IMR-90 (cell line): ENCODE data around the gene KRT76. TPM values are rescaled to one million over a fixed set of nuclear protein-coding genes. Genes with fewer than 3 reads are reported as not detected.

Experiments used
- ATAC-seq: fragments of 200-7000 bp; cut with Tn5 transposase; 2 replicates; pipeline ENCODE4 v1.9.1; 2020; ENCODE audit warnings: low read depth, mild to moderate bottlenecking, moderate library complexity
- BruUV-seq: library from RNA; stranded (reverse); fragments of 400-500 nt; replicated peaks from 2 replicates; lab custom pipeline; 2021; lab: Mats Ljungman, UMichigan
- CTCF ChIA-PET: fragments of 300-600 bp; formaldehyde crosslinking; extraction: SDS; loops from one replicate; lab custom pipeline; 2021; ENCODE audit warnings: antibody characterized with exemption; lab: Yijun Ruan, JAX
- POLR2A ChIA-PET: fragments of 300-600 bp; sonication (Branson Sonifier 250); formaldehyde crosslinking; loops from one replicate; lab custom pipeline; 2022; ENCODE audit warnings: antibody characterized with exemption; ENCODE audit not compliant: unreplicated experiment; lab: Charles Lee
- DNase-seq: peaks from one replicate; pipeline ENCODE4 v3.0.0; 2013
- H2AFZ ChIP-seq: replicated peaks from 2 replicates; pipeline ENCODE3; 2013; ENCODE audit warnings: low read length, mild to moderate bottlenecking; ENCODE audit not compliant: poor library complexity
- H2AK5ac ChIP-seq: 2 replicates; pipeline ENCODE4 v1.6.1; 2013; ENCODE audit warnings: low read depth, low read length, inconsistent platforms
- H2AK9ac ChIP-seq: replicated peaks from 2 replicates; pipeline ENCODE3; 2013; ENCODE audit warnings: mild to moderate bottlenecking, low read depth, low read length, moderate library complexity; ENCODE audit not compliant: poor library complexity
- H2BK120ac ChIP-seq: 2 replicates; pipeline ENCODE4 v1.6.1; 2013; ENCODE audit warnings: low read depth, low read length, inconsistent platforms
- H2BK15ac ChIP-seq: 3 replicates; pipeline ENCODE4 v1.6.1; 2013; ENCODE audit warnings: low read depth, low read length, inconsistent platforms
- H2BK20ac ChIP-seq: 2 replicates; pipeline ENCODE4 v1.6.1; 2013; ENCODE audit warnings: low read depth, mild to moderate bottlenecking, inconsistent platforms, low read length, moderate library complexity
- H2BK5ac ChIP-seq: 2 replicates; pipeline ENCODE4 v1.6.1; 2013; ENCODE audit warnings: mild to moderate bottlenecking, low read depth, low read length, inconsistent platforms; ENCODE audit not compliant: poor library complexity, severe bottlenecking
- H3K14ac ChIP-seq: replicated peaks from 2 replicates; pipeline ENCODE4 v1.6.1; 2013; ENCODE audit warnings: low read depth, low read length, inconsistent platforms
- H3K18ac ChIP-seq: 2 replicates; pipeline ENCODE4 v1.6.1; 2013; ENCODE audit warnings: low read depth, low read length, control low read depth
- H3K23ac ChIP-seq: 2 replicates; pipeline ENCODE4 v1.6.1; 2013; ENCODE audit warnings: low read depth, low read length, inconsistent platforms
- H3K27ac ChIP-seq: 2 replicates; pipeline ENCODE4 v1.5.1; 2013; ENCODE audit warnings: mild to moderate bottlenecking, control low read depth, low read length; ENCODE audit not compliant: insufficient read depth
- H3K27me3 ChIP-seq: 2 replicates; pipeline ENCODE4 v1.6.1; 2013; ENCODE audit warnings: low read length; ENCODE audit not compliant: control insufficient read depth, insufficient read depth
- H3K36me3 ChIP-seq: 2 replicates; pipeline ENCODE4 v1.6.1; 2013; ENCODE audit warnings: low read length, mixed read lengths; ENCODE audit not compliant: control insufficient read depth, insufficient read depth
- H3K4ac ChIP-seq: 2 replicates; pipeline ENCODE4 v1.6.1; 2013; ENCODE audit warnings: low read depth, low read length, inconsistent platforms
- H3K4me1 ChIP-seq: 2 replicates; pipeline ENCODE4 v1.6.1; 2013; ENCODE audit warnings: low read length, mixed read lengths; ENCODE audit not compliant: control insufficient read depth, insufficient read depth
- H3K4me2 ChIP-seq: 2 replicates; pipeline ENCODE4 v1.6.1; 2013; ENCODE audit warnings: low read depth, mild to moderate bottlenecking, control low read depth, low read length, moderate library complexity
- H3K4me3 ChIP-seq: 2 replicates; pipeline ENCODE4 v1.5.1; 2013; ENCODE audit warnings: low read depth, mild to moderate bottlenecking, control low read depth, low read length, moderate library complexity; ENCODE audit not compliant: insufficient read depth
- H3K56ac ChIP-seq: 2 replicates; pipeline ENCODE4 v1.6.1; 2013; ENCODE audit warnings: low read length, inconsistent platforms; ENCODE audit not compliant: insufficient read depth; ENCODE audit errors: extremely low read depth
- H3K79me1 ChIP-seq, 2 experiments: 2 replicates each; pipeline ENCODE4 v1.6.1; 2013; ENCODE audit warnings: low read length in 2 of 2, inconsistent platforms in 1 of 2, low read depth in 1 of 2
- H3K9ac ChIP-seq: 2 replicates; pipeline ENCODE4 v1.6.1; 2013; ENCODE audit warnings: low read depth, low read length, control low read depth
- H3K9me1 ChIP-seq: 2 replicates; pipeline ENCODE4 v1.6.1; 2013; ENCODE audit warnings: low read length, inconsistent platforms; ENCODE audit not compliant: insufficient read depth
- H3K9me3 ChIP-seq: 2 replicates; pipeline ENCODE4 v1.6.1; 2013; ENCODE audit warnings: low read length; ENCODE audit not compliant: control insufficient read depth, insufficient read depth
- H4K20me1 ChIP-seq: 2 replicates; pipeline ENCODE4 v1.6.1; 2013; ENCODE audit warnings: low read length, inconsistent platforms; ENCODE audit not compliant: insufficient read depth
- H4K5ac ChIP-seq: 2 replicates; pipeline ENCODE4 v1.6.1; 2013; ENCODE audit warnings: mild to moderate bottlenecking, low read depth, low read length, control low read depth
- H4K8ac ChIP-seq, 2 experiments: 2 replicates each; pipeline ENCODE4 v1.6.1; 2013; ENCODE audit warnings: low read depth in 2 of 2, low read length in 2 of 2, control low read depth in 1 of 2, inconsistent platforms in 1 of 2
- H4K91ac ChIP-seq: 2 replicates; pipeline ENCODE4 v1.6.1; 2013; ENCODE audit warnings: low read depth, low read length, inconsistent platforms; ENCODE audit not compliant: insufficient read depth
- BHLHE40 ChIP-seq: fragments of 150-350 bp; IDR thresholded peaks from 2 replicates; pipeline ENCODE4 v1.6.1; 2016; ENCODE audit warnings: mild to moderate bottlenecking, low read depth, low read length
- CEBPB ChIP-seq: IDR thresholded peaks from 2 replicates; pipeline ENCODE4 v1.6.1; 2012; ENCODE audit warnings: low read depth, low read length, improper control_type of control experiment
- FOS ChIP-seq: fragments of 150-350 bp; IDR thresholded peaks from 2 replicates; pipeline ENCODE4 v1.6.1; 2016; ENCODE audit warnings: low read depth, low read length
- MAFK ChIP-seq: IDR thresholded peaks from 2 replicates; pipeline ENCODE4 v1.6.1; 2012; ENCODE audit warnings: low read depth, low read length, improper control_type of control experiment
- MXI1 ChIP-seq: IDR thresholded peaks from 2 replicates; pipeline ENCODE4 v1.6.1; 2012; ENCODE audit warnings: low read depth, mild to moderate bottlenecking, low read length, moderate library complexity, borderline replicate concordance
- POLR2A ChIP-seq: IDR thresholded peaks from 2 replicates; pipeline ENCODE4 v1.6.1; 2012; ENCODE audit warnings: mild to moderate bottlenecking, low read depth, low read length
- RCOR1 ChIP-seq: IDR thresholded peaks from 2 replicates; pipeline ENCODE4 v1.6.1; 2012; ENCODE audit warnings: mild to moderate bottlenecking, low read length, improper control_type of control experiment; ENCODE audit not compliant: insufficient replicate concordance
- RFX5 ChIP-seq: IDR thresholded peaks from 2 replicates; pipeline ENCODE4 v1.8.0; 2012; ENCODE audit warnings: low read depth, mild to moderate bottlenecking, low read length, moderate library complexity
- WGBS, 2 experiments: methylation state at CpG; one replicate each; pipeline versions ENCODE4 v1.1.5 to v1.1.7; 2013; ENCODE audit warnings: missing lambda C conversion rate in 2 of 2; ENCODE audit not compliant: insufficient read length in 1 of 2; ENCODE audit errors: extremely low coverage in 2 of 2; 5-methylcytosine and 5-hydroxymethylcytosine counted together
- dilution Hi-C: fragments of 300-500 bp; cut with HindIII; formaldehyde crosslinking; loops from one replicate; pipeline ENCODE4 v1.14.3; 2018; ENCODE audit warnings: low sequenced_read_pairs; ENCODE audit not compliant: unreplicated experiment
- in situ Hi-C: fragments of 300-500 bp; cut with MboI; formaldehyde crosslinking; loops from 3 replicates; pipeline ENCODE4 v1.14.3; 2019; ENCODE audit warnings: low sequenced_read_pairs, inconsistent platforms, mixed read lengths
- intact Hi-C: fragments of 100-400 bp; cut with micrococcal nuclease; formaldehyde crosslinking; loops from 2 replicates; pipeline ENCODE4 v1.10.0; 2022
- polyA plus RNA-seq, 3 experiments: library from polyadenylated mRNA; depleted of rRNA; stranded (reverse); fragments of >200 nt; gene quantifications; 2 replicates each; pipeline ENCODE4 v1.2.3, GENCODE V29; 2012; ENCODE audit warnings: low replicate concordance in 1 of 3
- total RNA-seq: library from RNA; depleted of rRNA; stranded (reverse); fragments of >200 nt; gene quantifications from 2 replicates; pipeline ENCODE4 v1.2.3, GENCODE V29; 2012
- TF ChIP-seq, protein P1 (sequence below): fragments of 150-350 bp; IDR thresholded peaks from 2 replicates; pipeline ENCODE4 v1.6.1; 2016; ENCODE audit warnings: low read depth, mild to moderate bottlenecking, low read length, moderate library complexity, borderline replicate concordance
- TF ChIP-seq, protein P2 (sequence below): conservative IDR thresholded peaks from 2 replicates; pipeline ENCODE4 v1.5.1; 2012; ENCODE audit warnings: mild to moderate bottlenecking, low read depth, low read length, improper control_type of control experiment

Gene KRT76
- total and polyA plus RNA-seq, 2 of the 4 experiments (the other 2 are of a cell fraction), result not detected

DNA sequence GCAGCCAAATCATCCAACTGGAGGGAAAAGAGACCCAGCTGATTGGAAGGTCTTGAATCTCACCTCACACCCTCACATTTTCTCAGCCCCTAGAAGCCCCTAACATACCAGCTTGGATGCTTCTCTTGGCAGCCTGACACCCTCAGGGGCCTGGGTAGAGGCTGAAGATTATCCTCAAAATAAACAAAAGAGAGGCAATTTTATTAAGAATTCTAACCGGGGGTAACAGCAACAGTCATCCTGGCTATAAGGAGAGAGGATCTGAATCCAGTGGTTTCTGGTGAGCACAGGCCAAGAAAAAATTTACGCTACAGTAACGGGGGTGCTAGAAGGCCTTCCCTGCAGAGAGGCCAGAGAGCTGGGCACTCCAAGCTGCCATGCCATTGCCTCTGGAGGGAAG, 21.6 kb downstream of the KRT76 start:
- Histone ChIP-seq H3K36me3 (no peaks in the 10 kb centered on the region), H4K20me1 (no peaks in the 10 kb centered on the region), H2AFZ (no peak overlapping the region), H3K9me1 (no peaks in the 10 kb centered on the region), H2BK5ac (no peak overlapping the region), H3K4me1 (no peaks in the 10 kb centered on the region), H4K8ac (no peak overlapping the region), H2BK20ac (no peak overlapping the region), H2AK9ac (no peak overlapping the region), H4K5ac (no peak overlapping the region), H3K18ac (no peak overlapping the region), H3K9ac (no peak overlapping the region), H3K27ac (no peak overlapping the region), H3K14ac (no peak overlapping the region), H3K4ac (no peak overlapping the region), H2AK5ac (no peak overlapping the region), H2BK120ac (no peak overlapping the region), H3K27me3 (no peaks in the 10 kb centered on the region; the same call in none of the 2 replicates), H3K4me3 (no peak overlapping the region), H3K4me2 (no peak overlapping the region), H3K9me3 (peaks cover 2% of the 10 kb centered on the region; the same call in 1 of the 2 replicates), H3K79me1 (no peaks in the 10 kb centered on the region), H3K23ac (no peak overlapping the region), H3K56ac (no peak overlapping the region), H2BK15ac (no peak overlapping the region), H4K91ac (no peak overlapping the region)
- ChIA-PET POLR2A (no interaction called here), CTCF (no interaction called here)
- TF ChIP-seq, protein P1, sequence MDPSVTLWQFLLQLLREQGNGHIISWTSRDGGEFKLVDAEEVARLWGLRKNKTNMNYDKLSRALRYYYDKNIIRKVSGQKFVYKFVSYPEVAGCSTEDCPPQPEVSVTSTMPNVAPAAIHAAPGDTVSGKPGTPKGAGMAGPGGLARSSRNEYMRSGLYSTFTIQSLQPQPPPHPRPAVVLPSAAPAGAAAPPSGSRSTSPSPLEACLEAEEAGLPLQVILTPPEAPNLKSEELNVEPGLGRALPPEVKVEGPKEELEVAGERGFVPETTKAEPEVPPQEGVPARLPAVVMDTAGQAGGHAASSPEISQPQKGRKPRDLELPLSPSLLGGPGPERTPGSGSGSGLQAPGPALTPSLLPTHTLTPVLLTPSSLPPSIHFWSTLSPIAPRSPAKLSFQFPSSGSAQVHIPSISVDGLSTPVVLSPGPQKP, result no peak
- TF ChIP-seq CEBPB (no peak), POLR2A (no peak), RCOR1 (no peak), MXI1 (no peak), RFX5 (no peak), MAFK (no peak), BHLHE40 (no peak), FOS (no peak)
- TF ChIP-seq, protein P2, sequence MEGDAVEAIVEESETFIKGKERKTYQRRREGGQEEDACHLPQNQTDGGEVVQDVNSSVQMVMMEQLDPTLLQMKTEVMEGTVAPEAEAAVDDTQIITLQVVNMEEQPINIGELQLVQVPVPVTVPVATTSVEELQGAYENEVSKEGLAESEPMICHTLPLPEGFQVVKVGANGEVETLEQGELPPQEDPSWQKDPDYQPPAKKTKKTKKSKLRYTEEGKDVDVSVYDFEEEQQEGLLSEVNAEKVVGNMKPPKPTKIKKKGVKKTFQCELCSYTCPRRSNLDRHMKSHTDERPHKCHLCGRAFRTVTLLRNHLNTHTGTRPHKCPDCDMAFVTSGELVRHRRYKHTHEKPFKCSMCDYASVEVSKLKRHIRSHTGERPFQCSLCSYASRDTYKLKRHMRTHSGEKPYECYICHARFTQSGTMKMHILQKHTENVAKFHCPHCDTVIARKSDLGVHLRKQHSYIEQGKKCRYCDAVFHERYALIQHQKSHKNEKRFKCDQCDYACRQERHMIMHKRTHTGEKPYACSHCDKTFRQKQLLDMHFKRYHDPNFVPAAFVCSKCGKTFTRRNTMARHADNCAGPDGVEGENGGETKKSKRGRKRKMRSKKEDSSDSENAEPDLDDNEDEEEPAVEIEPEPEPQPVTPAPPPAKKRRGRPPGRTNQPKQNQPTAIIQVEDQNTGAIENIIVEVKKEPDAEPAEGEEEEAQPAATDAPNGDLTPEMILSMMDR, result no peak
- dilution Hi-C loops (no loop called here), in situ Hi-C loops (no loop called here), intact Hi-C loops (no loop called here)
- no CpG with 5 or more reads among the region's 3 CpGs for WGBS, 2 experiments
- no TSS peak for BruUV-seq
- ATAC-seq, result no peak
- DNase-seq, result no peak
